ENCODE measurements around the gene TGIF2. TPM values are rescaled to one million over a fixed set of nuclear protein-coding genes. Genes with fewer than 3 reads are reported as not detected.
"Not testable (repeated sequence)": the region's sequence is repeated elsewhere in the genome, so short reads cannot be mapped to it uniquely, and the experiment has no call there.

TGIF2 gene
- total RNA-seq, 2 donors from 2014 or later: 47.3 to 58.4 TPM

DNA sequence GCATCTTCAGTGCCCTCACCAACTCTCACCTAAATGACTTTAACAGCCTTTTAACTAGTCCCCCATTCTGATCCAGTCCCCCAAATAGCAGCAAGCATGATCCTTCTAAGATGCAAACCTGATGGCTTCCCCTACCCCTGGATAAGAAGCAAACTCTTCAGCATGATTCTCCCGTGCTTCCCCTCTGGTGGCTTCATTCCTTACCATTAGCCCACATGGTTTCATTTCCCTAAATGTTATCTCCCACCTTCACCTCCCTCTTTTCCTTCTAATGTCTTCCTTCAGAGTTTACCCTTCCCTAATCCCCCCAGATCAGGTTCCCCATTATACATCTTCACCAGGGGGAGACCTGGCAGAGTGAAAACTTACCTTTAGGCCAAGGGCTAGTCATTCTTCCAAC lies 28.1 kb downstream of the TGIF2 start:
- Mint-ChIP-seq H3K4me3 (no peak overlapping the region), H3K4me1 (ENCODE audit: low read depth) (peaks cover 28% of the 10 kb centered on the region)
- ATAC-seq (replicated peaks in 1 of 2): no peak

GRCh38 chr20:36604952-36605398 lies 31.6 kb downstream of the TGIF2 start:
- DNase-seq: peak; percentile 56 to 64
- Mint-ChIP-seq H3K27ac (peak overlapping the region; percentile 97), H3K4me1 (ENCODE audit: low read depth) (peaks cover 39% of the 10 kb centered on the region), H3K4me3 (peak overlapping the region; percentile 98 to 99), H3K9me3 (no peaks in the 10 kb centered on the region), H3K36me3 (ENCODE audit: insufficient read depth in 2 of 2) (peaks cover 8 to 18% of the 10 kb centered on the region in 2 donors), H3K27me3 (ENCODE audit: low read depth) (no peaks in the 10 kb centered on the region)
- ATAC-seq (replicated peaks in 1 of 2): peak; percentile 26 to 41

More for the DNA sequence above, 28.1 kb downstream of the TGIF2 start:
- no peak for DNase-seq
- H3K27me3 Mint-ChIP-seq (ENCODE audit: low read depth): no peaks in the 10 kb centered on the region
- no peaks in the 10 kb centered on the region for H3K9me3 Mint-ChIP-seq
- no peak overlapping the region for H3K27ac Mint-ChIP-seq
- peaks cover 2 to 3% of the 10 kb centered on the region in 2 donors for H3K36me3 Mint-ChIP-seq (ENCODE audit: insufficient read depth in 2 of 2)

DNA sequence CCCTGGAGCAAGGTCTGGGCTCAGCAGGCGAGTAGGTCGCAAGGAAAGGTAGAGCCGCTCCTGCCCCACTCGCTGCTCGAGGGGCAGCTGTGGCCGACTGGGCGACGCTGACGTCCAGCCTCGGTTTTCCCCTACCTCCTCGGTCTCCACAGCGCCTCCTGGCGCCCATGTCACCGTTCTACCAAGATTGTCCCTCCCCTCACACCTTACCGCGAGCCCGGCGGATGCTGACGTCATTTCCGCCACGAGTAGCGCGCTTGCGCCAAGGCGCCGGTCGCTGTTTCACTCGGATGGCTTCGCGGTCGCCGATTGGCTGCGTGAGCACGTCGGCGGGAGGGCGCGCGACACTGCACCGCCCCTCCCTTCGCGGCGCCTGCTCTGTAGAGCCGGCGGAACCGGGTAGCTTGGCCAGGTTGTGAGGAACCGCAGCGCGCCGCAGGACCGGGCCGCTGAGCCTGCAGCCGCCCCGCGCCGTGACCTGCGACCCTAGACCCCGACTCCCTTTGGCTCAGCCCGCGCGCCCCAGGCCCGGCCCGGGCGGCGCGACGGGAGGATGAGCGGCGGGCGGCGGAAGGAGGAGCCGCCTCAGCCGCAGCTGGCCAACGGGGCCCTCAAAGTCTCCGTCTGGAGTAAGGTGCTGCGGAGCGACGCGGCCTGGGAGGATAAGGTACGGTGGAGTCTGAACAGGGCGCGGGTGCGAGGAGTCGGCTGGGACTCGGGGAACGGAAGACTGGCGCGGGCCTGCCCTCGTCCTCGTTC lies 32.2 kb downstream of the TGIF2 start, which contains the start of gene RAB5IF:
Gene RAB5IF, plus strand, starts transcription at position 381 of the 759 bp plus-strand sequence. Its CDS starts 173 bp downstream, at position 554.
- H3K36me3 Mint-ChIP-seq (ENCODE audit: insufficient read depth in 2 of 2): peaks cover 8 to 21% of the 10 kb centered on the region in 2 donors
- ATAC-seq (replicated peaks in 1 of 2): peak; percentile 91 to 93
- H3K27ac Mint-ChIP-seq: peak within 1 kb of the TSS; percentile 97
- peaks cover 33% of the 10 kb centered on the region for H3K4me1 Mint-ChIP-seq (ENCODE audit: low read depth)
- H3K9me3 Mint-ChIP-seq: no peaks in the 10 kb centered on the region
- H3K4me3 Mint-ChIP-seq: peak within 1 kb of the TSS; percentile 98 to 99
- DNase-seq: peak; percentile 99 to 100
- no peaks in the 10 kb centered on the region for H3K27me3 Mint-ChIP-seq (ENCODE audit: low read depth)

GRCh38 chr20:36606158-36607066 lies 33.0 kb downstream of the TGIF2 start:
- DNase-seq (peak in 1 of 2 donors; percentile 16), ATAC-seq (replicated peaks in 1 of 2) (no peak)
- H3K27ac Mint-ChIP-seq: peak overlapping the region; percentile 95
- H3K4me3 Mint-ChIP-seq: peak overlapping the region; percentile 98 to 99
- H3K36me3 Mint-ChIP-seq (ENCODE audit: insufficient read depth in 2 of 2): peaks cover 8 to 22% of the 10 kb centered on the region in 2 donors
- H3K9me3 Mint-ChIP-seq: no peaks in the 10 kb centered on the region
- no peaks in the 10 kb centered on the region for H3K27me3 Mint-ChIP-seq (ENCODE audit: low read depth)
- H3K4me1 Mint-ChIP-seq (ENCODE audit: low read depth): peaks cover 33% of the 10 kb centered on the region

- H3K36me3 Mint-ChIP-seq (ENCODE audit: insufficient read depth in 2 of 2): peaks cover 10 to 25% of the 10 kb centered on the region in 2 donors
- DNase-seq: no peak
- H3K4me1 Mint-ChIP-seq (ENCODE audit: low read depth): peaks cover 33% of the 10 kb centered on the region
- H3K27me3 Mint-ChIP-seq (ENCODE audit: low read depth): no peaks in the 10 kb centered on the region
- H3K27ac Mint-ChIP-seq: peak overlapping the region; percentile 95
- peak overlapping the region; percentile 98 to 99 for H3K4me3 Mint-ChIP-seq
- no peaks in the 10 kb centered on the region for H3K9me3 Mint-ChIP-seq
- ATAC-seq (replicated peaks in 1 of 2): no peak
Observed at GRCh38 chr20:36607586-36608387, 34.4 kb downstream of the TGIF2 start.

DNA sequence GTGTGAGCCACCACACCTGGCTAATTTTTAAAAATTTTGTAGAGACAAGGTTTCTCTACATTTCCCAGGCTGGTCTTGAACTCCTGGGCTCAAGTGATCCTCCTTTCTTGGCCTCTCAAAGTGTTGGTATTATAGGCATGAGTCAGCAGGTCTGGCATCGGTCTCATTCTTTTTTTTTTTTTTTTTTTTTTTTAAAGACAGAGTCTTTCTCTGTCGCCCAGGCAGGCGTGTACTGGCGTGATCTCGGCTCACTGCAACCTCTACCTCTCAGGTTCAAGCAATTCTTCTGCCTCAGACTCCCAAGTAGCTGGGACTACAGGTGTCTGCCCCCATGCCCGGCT lies 35.0 kb downstream of the TGIF2 start:
- peaks cover 10 to 29% of the 10 kb centered on the region in 2 donors for H3K36me3 Mint-ChIP-seq (ENCODE audit: insufficient read depth in 2 of 2)
- ATAC-seq (replicated peaks in 1 of 2): not testable (repeated sequence)

GRCh38 chr20:36611625-36612024 lies 38.2 kb downstream of the TGIF2 start:
- Mint-ChIP-seq H3K4me1 (ENCODE audit: low read depth) (peaks cover 18% of the 10 kb centered on the region), H3K4me3 (no peak overlapping the region), H3K36me3 (ENCODE audit: insufficient read depth in 2 of 2) (peaks cover 12 to 26% of the 10 kb centered on the region in 2 donors), H3K9me3 (no peaks in the 10 kb centered on the region), H3K27ac (no peak overlapping the region), H3K27me3 (ENCODE audit: low read depth) (no peaks in the 10 kb centered on the region)
- ATAC-seq (replicated peaks in 1 of 2): no peak
- DNase-seq: no peak

More for the DNA sequence above, 35.0 kb downstream of the TGIF2 start:
- H3K27me3 Mint-ChIP-seq (ENCODE audit: low read depth); DNase-seq; H3K4me3 Mint-ChIP-seq; H3K9me3 Mint-ChIP-seq: not testable (repeated sequence)
- Mint-ChIP-seq H3K4me1 (ENCODE audit: low read depth) (peaks cover 33% of the 10 kb centered on the region), H3K27ac (peak overlapping the region; percentile 33)

DNA sequence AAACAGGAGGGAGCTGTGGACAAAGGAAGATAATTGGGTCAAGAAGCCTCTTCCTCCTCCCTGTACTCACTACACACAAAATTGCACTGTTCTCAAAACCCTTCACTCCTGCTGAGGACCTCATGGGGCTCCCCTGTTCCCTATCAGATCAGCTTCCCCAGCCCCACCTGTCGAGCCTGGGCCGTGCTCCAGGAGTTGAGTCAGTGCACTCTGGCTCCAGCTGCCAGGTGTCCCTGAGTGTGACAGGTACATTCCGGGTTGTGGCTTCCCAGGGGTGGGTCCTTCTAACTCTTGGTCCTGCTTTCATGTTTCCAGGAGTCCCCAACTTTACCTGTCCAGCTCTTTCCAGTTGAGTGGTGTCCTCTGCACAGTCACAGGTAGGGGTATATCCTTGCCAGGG lies 40.6 kb downstream of the TGIF2 start:
- no peak for DNase-seq
- Mint-ChIP-seq H3K27ac (peak overlapping the region; percentile 48), H3K9me3 (no peaks in the 10 kb centered on the region), H3K36me3 (ENCODE audit: insufficient read depth in 2 of 2) (peaks cover 9 to 22% of the 10 kb centered on the region in 2 donors), H3K27me3 (ENCODE audit: low read depth) (no peaks in the 10 kb centered on the region), H3K4me3 (no peak overlapping the region), H3K4me1 (ENCODE audit: low read depth) (no peaks in the 10 kb centered on the region)
- no peak for ATAC-seq (replicated peaks in 1 of 2)

- H3K4me1 Mint-ChIP-seq (ENCODE audit: low read depth): no peaks in the 10 kb centered on the region
- H3K9me3 Mint-ChIP-seq: no peaks in the 10 kb centered on the region
- no peak overlapping the region for H3K4me3 Mint-ChIP-seq
- ATAC-seq (replicated peaks in 1 of 2) (peak; percentile 25 to 45), DNase-seq (no peak)
- no peaks in the 10 kb centered on the region for H3K27me3 Mint-ChIP-seq (ENCODE audit: low read depth)
- peaks cover 6 to 14% of the 10 kb centered on the region in 2 donors for H3K36me3 Mint-ChIP-seq (ENCODE audit: insufficient read depth in 2 of 2)
- peak overlapping the region; percentile 48 for H3K27ac Mint-ChIP-seq
Observed at GRCh38 chr20:36614781-36615557, 41.6 kb downstream of the TGIF2 start.

- H3K4me3 Mint-ChIP-seq: no peak overlapping the region
- H3K36me3 Mint-ChIP-seq (ENCODE audit: insufficient read depth in 2 of 2): peaks cover 12 to 13% of the 10 kb centered on the region in 2 donors
- H3K27ac Mint-ChIP-seq: peak overlapping the region; percentile 7
- no peaks in the 10 kb centered on the region for H3K9me3 Mint-ChIP-seq
- ATAC-seq (replicated peaks in 1 of 2) (no peak), DNase-seq (no peak)
- no peaks in the 10 kb centered on the region for H3K27me3 Mint-ChIP-seq (ENCODE audit: low read depth)
- H3K4me1 Mint-ChIP-seq (ENCODE audit: low read depth): no peaks in the 10 kb centered on the region
Observed at GRCh38 chr20:36620917-36621316, 47.5 kb downstream of the TGIF2 start.

GRCh38 chr20:36623444-36623843 lies 50.0 kb downstream of the TGIF2 start:
- Mint-ChIP-seq H3K4me1 (ENCODE audit: low read depth) (peaks cover 11% of the 10 kb centered on the region), H3K36me3 (ENCODE audit: insufficient read depth in 2 of 2) (peaks cover 14 to 19% of the 10 kb centered on the region in 2 donors), H3K9me3 (no peaks in the 10 kb centered on the region), H3K27ac (peak overlapping the region; percentile 51), H3K27me3 (ENCODE audit: low read depth) (no peaks in the 10 kb centered on the region), H3K4me3 (no peak overlapping the region)
- DNase-seq (no peak), ATAC-seq (replicated peaks in 1 of 2) (no peak)

All from activated T-cell treated with anti-CD3 and anti-CD28 coated beads, Interleukin-2, amount 50 U/mL, for 72 hours (primary cell).